GM19438 (cell line): ENCODE results near the gene NFIC.
"Not testable (repeated sequence)": the region's sequence is repeated elsewhere in the genome, so short reads cannot be mapped to it uniquely, and the experiment has no call there.

ENCODE experiments used
- ATAC-seq: cut with Tn5 transposase; IDR thresholded peaks from one replicate; pipeline ENCODE4 v1.9.1; 2021; ENCODE audit warnings: low read depth; ENCODE audit not compliant: unreplicated experiment

The NFIC gene

DNA sequence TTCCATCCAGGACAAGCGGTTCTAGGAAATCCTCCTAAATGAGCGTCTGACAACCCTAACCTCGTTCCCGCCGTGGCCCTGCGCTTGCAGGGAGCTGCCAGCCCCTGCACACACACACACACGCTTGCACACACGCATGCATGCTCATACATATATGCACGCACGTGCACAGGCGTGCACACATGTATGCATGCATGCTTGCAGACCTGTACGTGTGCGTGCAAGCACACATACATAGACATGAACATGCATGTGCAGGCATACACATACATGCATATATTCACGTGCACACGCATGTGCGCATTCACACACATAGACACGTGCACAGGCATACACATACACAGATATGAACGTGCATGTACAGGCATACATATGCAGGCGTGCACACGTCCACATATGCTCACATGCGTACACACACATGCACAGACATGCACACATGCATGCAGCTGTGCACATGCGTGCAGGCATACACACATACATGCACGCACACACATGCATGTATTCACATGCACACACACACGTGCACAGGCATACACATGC lies 78.4 kb downstream of the NFIC start:
- no peak for ATAC-seq

DNA sequence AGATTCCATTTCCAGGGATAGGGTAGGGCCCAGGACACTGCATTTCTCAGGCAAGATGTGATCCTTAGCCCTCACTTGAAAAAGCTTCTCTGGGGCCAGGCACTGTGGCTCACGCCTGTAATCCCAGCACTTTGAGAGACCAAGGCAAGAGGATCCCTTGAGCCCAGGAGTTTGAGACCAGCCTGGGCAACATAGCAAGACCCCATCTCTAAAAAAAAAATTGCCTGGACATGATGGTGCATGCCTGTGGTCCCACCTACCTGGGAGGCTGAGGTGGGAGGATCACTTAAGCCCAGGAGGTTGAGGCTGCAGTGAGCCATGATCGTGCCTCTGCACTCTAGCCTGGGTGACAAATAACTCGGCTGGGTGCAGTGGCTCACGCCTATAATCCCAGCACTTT lies 80.3 kb downstream of the NFIC start:
- not testable (repeated sequence) for ATAC-seq

- ATAC-seq = no peak
These were observed 82.4 kb downstream of the NFIC start for GRCh38 chr19:3448616-3449334.

- ATAC-seq = no peak
These were observed 84.5 kb downstream of the NFIC start for GRCh38 chr19:3450796-3451411.

DNA sequence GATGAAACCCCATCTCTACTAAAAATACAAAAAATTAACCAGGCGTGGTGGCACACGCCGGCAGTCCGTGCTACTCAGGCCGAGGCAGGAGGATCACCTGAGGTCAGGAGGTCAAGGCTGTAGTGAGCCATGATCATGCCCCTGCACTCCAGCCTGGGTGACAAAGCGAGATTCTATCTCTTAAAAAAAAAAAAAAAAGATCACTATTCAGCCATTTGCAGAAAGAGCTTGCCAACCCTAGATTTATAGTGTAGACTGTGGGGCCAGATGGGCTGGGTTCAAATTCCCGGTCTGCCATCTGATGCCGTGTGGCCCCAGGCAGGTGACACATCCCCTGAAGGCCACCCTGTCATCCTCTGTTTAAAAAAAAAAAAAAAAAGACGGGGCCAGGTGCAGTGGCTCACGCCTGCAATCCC lies 85.1 kb downstream of the NFIC start:
- ATAC-seq = no peak

DNA sequence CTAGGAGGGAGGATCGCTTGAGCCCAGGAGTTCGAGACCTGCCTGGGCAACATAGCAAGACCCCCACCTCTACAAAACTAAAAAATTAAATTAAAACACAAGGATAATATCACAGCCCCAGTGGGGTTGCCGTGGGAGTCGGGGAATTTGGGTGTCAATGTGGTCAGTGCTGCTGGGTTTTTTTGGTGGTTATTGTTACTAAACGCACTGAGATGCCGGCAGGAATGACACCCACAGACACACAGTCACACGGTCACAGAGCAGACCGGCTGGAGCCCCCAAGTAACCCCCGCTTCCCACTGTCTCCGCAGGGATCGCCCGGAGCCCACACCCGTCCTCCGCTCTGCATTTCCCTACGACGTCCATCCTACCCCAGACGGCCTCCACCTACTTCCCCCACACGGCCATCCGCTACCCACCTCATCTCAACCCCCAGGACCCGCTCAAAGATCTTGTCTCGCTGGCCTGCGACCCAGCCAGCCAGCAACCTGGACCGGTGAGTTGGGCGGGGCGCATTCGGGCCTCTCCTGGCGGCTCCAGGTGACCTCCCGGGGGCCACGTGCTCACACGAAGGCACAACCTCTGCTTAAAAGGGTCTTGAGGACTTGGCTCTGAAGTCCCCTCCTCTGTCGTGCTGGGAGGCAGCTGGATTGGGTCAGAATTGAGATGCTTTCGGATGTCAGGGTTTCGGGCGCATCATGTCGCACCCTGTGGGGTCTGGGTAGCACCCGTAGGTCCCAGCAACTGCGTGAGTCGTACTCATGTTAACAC lies 86.0 kb downstream of the NFIC start:
- no peak for ATAC-seq

GRCh38 chr19:3452942-3453214 lies 86.5 kb downstream of the NFIC start:
- ATAC-seq = not testable (repeated sequence)

GRCh38 chr19:3453840-3454239 lies 87.5 kb downstream of the NFIC start:
- ATAC-seq = no peak

GRCh38 chr19:3454656-3455392 lies 88.4 kb downstream of the NFIC start:
- no peak for ATAC-seq

DNA sequence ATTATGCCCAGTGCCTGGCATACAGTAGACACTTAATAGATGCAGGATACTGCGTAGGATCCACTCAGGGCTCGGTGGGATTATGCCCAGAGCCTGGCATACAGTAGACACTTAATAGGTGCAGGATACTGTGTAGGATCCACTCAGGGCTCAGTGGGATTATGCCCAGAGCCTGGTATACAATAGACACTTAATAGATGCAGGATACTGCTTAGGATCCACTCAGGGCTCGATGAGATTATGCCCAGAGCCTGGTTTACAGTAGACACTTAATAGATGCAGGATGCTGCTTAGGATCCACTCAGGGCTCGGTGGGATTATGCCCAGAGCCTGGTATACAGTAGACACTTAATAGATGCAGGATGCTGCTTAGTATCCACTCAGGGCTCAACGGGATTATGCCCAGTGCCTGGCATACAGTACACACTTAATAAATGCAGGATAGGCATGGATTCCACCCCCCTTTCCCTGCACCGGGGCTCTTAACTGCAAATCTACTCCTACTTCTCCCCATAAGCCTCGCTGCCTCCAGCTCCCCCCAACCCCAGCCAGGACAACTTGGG lies 89.1 kb downstream of the NFIC start:
- no peak for ATAC-seq

DNA sequence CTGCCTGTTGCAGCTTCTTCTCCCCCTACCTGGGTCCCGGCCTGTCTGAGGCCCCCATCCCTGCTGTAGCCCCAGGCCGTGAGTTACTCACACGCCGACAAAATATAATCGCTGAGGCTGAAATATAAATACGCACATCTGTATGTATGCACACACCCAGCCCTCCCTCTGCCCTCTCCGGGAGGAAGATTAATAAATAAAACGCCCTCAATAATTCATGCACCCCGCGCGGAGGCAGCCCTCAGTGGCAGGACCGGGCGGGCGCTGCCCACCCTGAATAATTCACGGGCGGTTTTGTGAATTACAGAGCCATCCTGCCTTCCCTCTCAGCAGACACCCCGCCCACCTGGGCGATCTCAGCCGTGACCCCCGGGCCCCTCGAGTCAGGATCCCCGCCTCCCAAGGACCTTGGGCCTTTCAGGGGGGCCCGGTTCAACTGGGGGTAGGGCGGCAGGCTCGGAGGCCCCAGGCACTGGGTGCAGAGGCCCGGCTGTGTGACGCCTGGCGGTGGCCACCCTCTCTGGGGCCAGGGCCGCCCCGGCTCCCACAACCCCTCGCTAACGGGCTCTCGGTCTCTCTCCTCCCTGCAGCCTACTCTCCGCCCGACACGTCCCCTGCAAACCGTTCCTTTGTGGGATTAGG lies 89.7 kb downstream of the NFIC start:
- no peak for ATAC-seq

- ATAC-seq = no peak
These were observed 90.6 kb downstream of the NFIC start for GRCh38 chr19:3456925-3457527.

- ATAC-seq = no peak
These were observed 91.3 kb downstream of the NFIC start for GRCh38 chr19:3457528-3458228.

DNA sequence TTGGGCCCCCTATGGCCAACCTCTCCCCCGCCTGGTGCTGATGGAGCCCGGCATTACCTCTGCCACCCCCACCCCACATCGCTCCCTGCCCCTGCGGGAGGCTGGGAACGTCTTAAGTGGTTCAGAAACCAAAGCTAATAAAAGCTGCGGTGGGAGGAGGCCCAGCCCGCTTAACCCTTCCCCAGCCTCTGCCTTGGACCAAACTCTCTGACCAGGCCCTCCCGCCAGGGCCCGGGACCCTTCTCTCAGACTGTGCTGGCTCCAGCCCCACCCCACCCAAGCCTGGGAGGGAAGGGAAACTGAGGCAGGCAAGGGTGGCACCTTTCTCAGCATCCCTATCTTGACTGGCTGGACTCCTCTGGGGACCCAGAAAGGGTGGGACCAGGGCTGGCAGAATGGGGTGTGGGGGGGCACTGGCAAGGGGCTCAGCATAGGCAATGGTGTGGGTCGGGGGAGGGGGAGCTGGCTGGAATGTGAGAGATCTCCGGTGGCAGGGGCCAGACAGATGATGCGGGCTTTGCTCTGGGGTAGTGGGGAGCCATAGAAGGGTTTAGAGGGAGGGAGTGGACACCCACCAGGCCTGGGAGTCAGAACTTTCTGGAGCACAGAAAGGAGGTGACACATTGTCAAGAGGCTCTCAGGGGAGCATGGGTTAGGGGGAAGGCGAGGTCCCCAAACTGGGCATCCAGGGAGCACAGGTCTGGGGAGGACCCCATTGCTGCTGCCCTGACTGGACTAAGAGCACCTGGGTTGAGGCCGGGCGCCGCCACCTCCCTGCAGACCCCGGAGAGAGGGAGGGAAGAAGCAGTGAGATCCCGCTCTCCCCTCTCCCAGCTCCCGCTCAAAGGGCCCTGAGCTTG lies 92.1 kb downstream of the NFIC start:
- ATAC-seq = no peak

- ATAC-seq = no peak
These were observed 92.9 kb downstream of the NFIC start for GRCh38 chr19:3459089-3459881.

GRCh38 chr19:3459965-3460582 lies 93.7 kb downstream of the NFIC start:
- ATAC-seq = no peak
